ENCODE results near the gene DENND1A. TPM values are rescaled to one million over a fixed set of nuclear protein-coding genes. Genes with fewer than 3 reads are reported as not detected.

The DENND1A gene
- total and polyA plus RNA-seq, 12 donors: 7.3 to 36.7 (median 19.6) TPM

DNA sequence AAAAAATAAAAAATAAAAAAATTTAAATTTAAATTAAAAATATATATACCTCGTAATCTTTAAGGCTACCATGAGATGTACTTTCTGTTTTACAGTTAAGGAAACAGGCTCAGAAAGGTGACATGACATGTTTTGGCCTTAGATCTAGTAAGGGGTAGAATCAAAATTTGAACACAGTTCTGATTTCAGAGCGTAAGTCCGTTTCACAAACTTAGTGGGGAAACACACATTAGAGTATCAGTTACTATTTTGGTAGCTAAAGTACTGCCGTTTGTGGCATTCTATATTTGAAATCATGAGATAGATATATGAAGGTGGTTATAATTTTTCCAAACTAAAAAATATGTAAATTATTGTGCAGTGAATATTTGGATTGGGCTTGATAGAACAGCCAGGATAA lies 186.2 kb downstream of the DENND1A start:
- H3K9me3 ChIP-seq (replicated peaks in 1 of 3): no peaks in the 10 kb centered on the region
- intact Hi-C loops (cut with DNase I): no loop called here
- DNase-seq: no peak
- H3K27ac ChIP-seq: no peak overlapping the region
- H3K4me3 ChIP-seq: no peak overlapping the region
- WGBS, 4 donors: 94 to 97% (median 94%) methylated on average over 4 of the region's 4 CpGs
- TF ChIP-seq POLR2A (IDR thresholded peaks at IDR 0.05): no peak
- TF ChIP-seq, protein P1, sequence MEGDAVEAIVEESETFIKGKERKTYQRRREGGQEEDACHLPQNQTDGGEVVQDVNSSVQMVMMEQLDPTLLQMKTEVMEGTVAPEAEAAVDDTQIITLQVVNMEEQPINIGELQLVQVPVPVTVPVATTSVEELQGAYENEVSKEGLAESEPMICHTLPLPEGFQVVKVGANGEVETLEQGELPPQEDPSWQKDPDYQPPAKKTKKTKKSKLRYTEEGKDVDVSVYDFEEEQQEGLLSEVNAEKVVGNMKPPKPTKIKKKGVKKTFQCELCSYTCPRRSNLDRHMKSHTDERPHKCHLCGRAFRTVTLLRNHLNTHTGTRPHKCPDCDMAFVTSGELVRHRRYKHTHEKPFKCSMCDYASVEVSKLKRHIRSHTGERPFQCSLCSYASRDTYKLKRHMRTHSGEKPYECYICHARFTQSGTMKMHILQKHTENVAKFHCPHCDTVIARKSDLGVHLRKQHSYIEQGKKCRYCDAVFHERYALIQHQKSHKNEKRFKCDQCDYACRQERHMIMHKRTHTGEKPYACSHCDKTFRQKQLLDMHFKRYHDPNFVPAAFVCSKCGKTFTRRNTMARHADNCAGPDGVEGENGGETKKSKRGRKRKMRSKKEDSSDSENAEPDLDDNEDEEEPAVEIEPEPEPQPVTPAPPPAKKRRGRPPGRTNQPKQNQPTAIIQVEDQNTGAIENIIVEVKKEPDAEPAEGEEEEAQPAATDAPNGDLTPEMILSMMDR (IDR thresholded peaks at IDR 0.05): no peak
- no peaks in the 10 kb centered on the region for H3K36me3 ChIP-seq (replicated peaks in 1 of 2)
- H3K27me3 ChIP-seq: no peaks in the 10 kb centered on the region
- H3K4me1 ChIP-seq (replicated peaks in 1 of 2): peaks cover 0 to 22% of the 10 kb centered on the region in 2 donors

GRCh38 chr9:123742009-123742767 lies 187.7 kb downstream of the DENND1A start:
- DNase-seq: peak in 5 of 7 donors; percentile 13 to 32 (median 23)
- Histone ChIP-seq H3K4me1 (replicated peaks in 1 of 2) (peaks cover 0 to 22% of the 10 kb centered on the region in 2 donors), H3K27ac (no peak overlapping the region), H3K9me3 (replicated peaks in 1 of 3) (no peaks in the 10 kb centered on the region), H3K36me3 (replicated peaks in 1 of 2) (no peaks in the 10 kb centered on the region), H3K4me3 (no peak overlapping the region), H3K27me3 (no peaks in the 10 kb centered on the region)
- TF ChIP-seq, protein P1 (IDR thresholded peaks at IDR 0.05): peak in 1 of 6 experiments; percentile 7
- no peak for TF ChIP-seq POLR2A (IDR thresholded peaks at IDR 0.05)
- 56 to 70% (median 61%) methylated on average over 7 of the region's 7 CpGs for WGBS, 4 donors
- intact Hi-C loops (cut with DNase I): no loop called here

DNA sequence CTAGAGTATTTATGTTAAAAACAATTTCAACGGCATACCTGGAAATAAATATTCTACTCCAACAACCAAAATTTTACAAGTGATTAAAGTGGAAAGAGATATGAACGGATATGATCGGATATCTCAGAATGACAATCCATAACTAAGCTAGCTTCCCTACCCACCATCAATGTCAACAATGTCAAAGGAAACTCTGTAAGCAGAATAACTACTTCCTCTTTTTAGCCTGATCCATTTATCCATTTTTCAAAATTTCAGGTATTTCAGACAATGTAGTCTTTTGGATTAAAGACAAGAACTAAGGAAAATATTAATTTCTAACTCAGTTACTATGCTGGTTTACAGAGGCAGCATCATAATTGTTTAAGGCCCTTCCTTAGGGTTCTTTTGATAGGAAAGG lies 188.7 kb downstream of the DENND1A start:
- no peaks in the 10 kb centered on the region for H3K9me3 ChIP-seq (replicated peaks in 1 of 3)
- no peak overlapping the region for H3K4me3 ChIP-seq
- no peaks in the 10 kb centered on the region for H3K36me3 ChIP-seq (replicated peaks in 1 of 2)
- H3K27ac ChIP-seq: no peak overlapping the region
- no peak for TF ChIP-seq POLR2A (IDR thresholded peaks at IDR 0.05)
- TF ChIP-seq, protein P1 (IDR thresholded peaks at IDR 0.05): no peak
- H3K27me3 ChIP-seq: no peaks in the 10 kb centered on the region
- intact Hi-C loops (cut with DNase I): no loop called here
- H3K4me1 ChIP-seq (replicated peaks in 1 of 2): peaks cover 0 to 22% of the 10 kb centered on the region in 2 donors
- 75 to 83% (median 80%) methylated on average over 3 of the region's 3 CpGs for WGBS, 4 donors
- DNase-seq: no peak

DNA sequence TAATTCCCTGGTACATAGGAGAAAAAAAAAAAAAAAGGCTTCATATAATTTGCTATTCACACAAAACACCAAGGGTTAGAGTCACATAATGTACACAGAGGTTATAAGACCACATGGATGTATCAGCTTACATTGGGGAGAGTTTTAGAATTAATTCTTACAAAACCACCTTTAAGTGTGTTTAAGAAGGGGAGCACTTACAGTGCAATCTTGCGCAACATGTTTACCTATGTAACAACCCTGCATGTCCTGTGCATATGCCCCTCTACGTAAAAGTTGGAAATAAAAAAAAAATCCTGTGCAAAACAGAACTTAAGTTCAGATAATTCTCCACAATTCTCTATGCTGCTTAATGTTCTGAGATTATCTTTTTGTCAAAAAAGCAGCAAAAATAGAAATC lies 190.0 kb downstream of the DENND1A start:
- no peaks in the 10 kb centered on the region for H3K36me3 ChIP-seq (replicated peaks in 1 of 2)
- no peak overlapping the region for H3K4me3 ChIP-seq
- WGBS, 4 donors: 91 to 98% (median 96%) methylated on average over 2 of the region's 2 CpGs
- no peaks in the 10 kb centered on the region for H3K27me3 ChIP-seq
- TF ChIP-seq, protein P1 (IDR thresholded peaks at IDR 0.05): no peak
- no peaks in the 10 kb centered on the region for H3K9me3 ChIP-seq (replicated peaks in 1 of 3)
- DNase-seq: no peak
- peaks cover 0 to 22% of the 10 kb centered on the region in 2 donors for H3K4me1 ChIP-seq (replicated peaks in 1 of 2)
- H3K27ac ChIP-seq: no peak overlapping the region
- intact Hi-C loops (cut with DNase I): no loop called here

Data from adrenal gland (tissue), 12 donors.